ENCODE data around the gene COLEC12.

- TF ChIP-seq, protein P1, sequence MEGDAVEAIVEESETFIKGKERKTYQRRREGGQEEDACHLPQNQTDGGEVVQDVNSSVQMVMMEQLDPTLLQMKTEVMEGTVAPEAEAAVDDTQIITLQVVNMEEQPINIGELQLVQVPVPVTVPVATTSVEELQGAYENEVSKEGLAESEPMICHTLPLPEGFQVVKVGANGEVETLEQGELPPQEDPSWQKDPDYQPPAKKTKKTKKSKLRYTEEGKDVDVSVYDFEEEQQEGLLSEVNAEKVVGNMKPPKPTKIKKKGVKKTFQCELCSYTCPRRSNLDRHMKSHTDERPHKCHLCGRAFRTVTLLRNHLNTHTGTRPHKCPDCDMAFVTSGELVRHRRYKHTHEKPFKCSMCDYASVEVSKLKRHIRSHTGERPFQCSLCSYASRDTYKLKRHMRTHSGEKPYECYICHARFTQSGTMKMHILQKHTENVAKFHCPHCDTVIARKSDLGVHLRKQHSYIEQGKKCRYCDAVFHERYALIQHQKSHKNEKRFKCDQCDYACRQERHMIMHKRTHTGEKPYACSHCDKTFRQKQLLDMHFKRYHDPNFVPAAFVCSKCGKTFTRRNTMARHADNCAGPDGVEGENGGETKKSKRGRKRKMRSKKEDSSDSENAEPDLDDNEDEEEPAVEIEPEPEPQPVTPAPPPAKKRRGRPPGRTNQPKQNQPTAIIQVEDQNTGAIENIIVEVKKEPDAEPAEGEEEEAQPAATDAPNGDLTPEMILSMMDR (IDR thresholded peaks at IDR 0.05): no peak
- TF ChIP-seq POLR2A (IDR thresholded peaks at IDR 0.05): no peak
Observed at GRCh38 chr18:478681-479080, 21.8 kb downstream of the COLEC12 start.
